SK-N-SH (cell line): ENCODE measurements around the gene RBBP5. TPM values are rescaled to one million over a fixed set of nuclear protein-coding genes. Genes with fewer than 3 reads are reported as not detected.

ENCODE experiments used
- CTCF ChIA-PET: fragments of 300-600, 350-600 bp; formaldehyde crosslinking; extraction: SDS; loops from one replicate; lab custom pipeline; 2021; lab: Yijun Ruan, JAX
- POLR2A ChIA-PET: fragments of 350-600 bp; sonication (Branson Sonifier 250); formaldehyde crosslinking; extraction: SDS; loops from one replicate; lab custom pipeline; 2020; ENCODE audit warnings: antibody characterized with exemption, inconsistent platforms; lab: Yijun Ruan, JAX
- DNase-seq: peaks from one replicate; pipeline ENCODE4 v3.0.0; 2012
- H2AFZ ChIP-seq: fragments of 200-600 bp; sonication (generic); 2 replicates; pipeline ENCODE4 v1.8.1; 2016; ENCODE audit warnings: antibody characterized with exemption, mild to moderate bottlenecking, low read depth
- H3F3A ChIP-seq: fragments of 200-600 bp; sonication (generic); replicated peaks from 2 replicates; pipeline ENCODE3; 2016; ENCODE audit warnings: antibody characterized with exemption, mild to moderate bottlenecking; ENCODE audit not compliant: insufficient read depth
- H3K27ac ChIP-seq, 2 experiments: fragments of 200-500 bp in 1 of 2; fragments of 200-600 bp in 1 of 2; sonication (Bioruptor generic) in 1 of 2; sonication (generic), shearing (Covaris generic) in 1 of 2; 2 replicates each; pipeline versions ENCODE4 v1.5.1 to v1.6.1; 2014 to 2016; ENCODE audit warnings: low read depth in 2 of 2, inconsistent platforms in 1 of 2, low read length in 1 of 2, mild to moderate bottlenecking in 1 of 2, mixed read lengths in 1 of 2
- H3K27me3 ChIP-seq: fragments of 200-600 bp; sonication (generic), shearing (Covaris generic); 2 replicates; pipeline ENCODE4 v1.6.1; 2016; ENCODE audit warnings: mixed run types; ENCODE audit not compliant: insufficient read depth
- H3K36me3 ChIP-seq, 2 experiments: fragments of 200-500 bp in 1 of 2; fragments of 200-600 bp in 1 of 2; sonication (Bioruptor generic) in 1 of 2; sonication (generic) in 1 of 2; replicated peaks in 1 of 2; 2 replicates each; pipeline versions ENCODE3 to v1.5.1; 2014 to 2016; ENCODE audit warnings: low read length in 1 of 2, mild to moderate bottlenecking in 1 of 2; ENCODE audit not compliant: insufficient read depth in 2 of 2, control insufficient read depth in 1 of 2
- H3K4me1 ChIP-seq, 2 experiments: fragments of 200-500 bp in 1 of 2; fragments of 200-600 bp in 1 of 2; sonication (Bioruptor generic) in 1 of 2; sonication (generic), shearing (Covaris generic) in 1 of 2; 2 replicates each; pipeline versions ENCODE4 v1.5.1 to v1.6.1; 2014 to 2016; ENCODE audit warnings: low read depth in 1 of 2, low read length in 1 of 2, mixed run types in 1 of 2; ENCODE audit not compliant: insufficient read depth in 2 of 2, control insufficient read depth in 1 of 2
- H3K4me2 ChIP-seq: fragments of 200-600 bp; sonication (generic), shearing (Covaris generic); 2 replicates; pipeline ENCODE4 v1.6.1; 2017; ENCODE audit warnings: mixed run types
- H3K4me3 ChIP-seq, 2 experiments: fragments of 200-500 bp in 1 of 2; fragments of 200-600 bp in 1 of 2; sonication (Bioruptor generic) in 1 of 2; sonication (generic), shearing (Covaris generic) in 1 of 2; 2 replicates each; pipeline versions ENCODE4 v1.5.1 to v1.8.1; 2014 to 2016; ENCODE audit warnings: low read depth in 2 of 2, inconsistent platforms in 1 of 2, low read length in 1 of 2, mild to moderate bottlenecking in 1 of 2, mixed read lengths in 1 of 2, moderate library complexity in 1 of 2
- H3K79me2 ChIP-seq: fragments of 200-600 bp; sonication (generic); 2 replicates; pipeline ENCODE4 v1.8.1; 2017; ENCODE audit warnings: mild to moderate bottlenecking; ENCODE audit not compliant: insufficient read depth
- H3K9ac ChIP-seq: fragments of 200-600 bp; sonication (generic); 2 replicates; pipeline ENCODE4 v1.6.1; 2017; ENCODE audit warnings: mixed run types
- H3K9me2 ChIP-seq: fragments of 200-600 bp; sonication (generic); 2 replicates; pipeline ENCODE4 v1.6.1; 2017; ENCODE audit warnings: mixed run types
- H3K9me3 ChIP-seq: fragments of 200-600 bp; sonication (generic); 2 replicates; pipeline ENCODE4 v1.6.1; 2017; ENCODE audit warnings: mixed run types, mild to moderate bottlenecking, moderate library complexity
- H4K20me1 ChIP-seq: fragments of 200-600 bp; sonication (generic); 2 replicates; pipeline ENCODE4 v1.6.1; 2017; ENCODE audit warnings: mild to moderate bottlenecking, mixed run types; ENCODE audit not compliant: insufficient read depth
- CTCF ChIP-seq: fragments of 200-600 bp; sonication (generic); IDR thresholded peaks from 2 replicates; pipeline ENCODE4 v1.6.1; 2017; ENCODE audit warnings: antibody characterized with exemption, mild to moderate bottlenecking, moderate library complexity
- ELF1 ChIP-seq: IDR thresholded peaks from 2 replicates; pipeline ENCODE4 v1.4.0; 2012
- EP300 ChIP-seq, 2 experiments: IDR thresholded peaks; 2 replicates each; pipeline versions ENCODE4 v1.4.0 to v1.6.1; 2012; ENCODE audit warnings: borderline replicate concordance in 1 of 2, low read depth in 1 of 2, low read length in 1 of 2
- EZH2phosphoT487 ChIP-seq: fragments of 200-600 bp; sonication (generic); IDR thresholded peaks from 2 replicates; pipeline ENCODE4 v1.6.1; 2017; ENCODE audit warnings: low read depth, mixed run types, mild to moderate bottlenecking, antibody characterized with exemption, moderate library complexity, borderline replicate concordance
- FOSL2 ChIP-seq: IDR thresholded peaks from 2 replicates; pipeline ENCODE4 v1.4.0; 2012; ENCODE audit warnings: low read depth, mild to moderate bottlenecking, moderate library complexity, borderline replicate concordance
- FOXJ3 ChIP-seq: sonication (generic); formaldehyde crosslinking; IDR thresholded peaks from 2 replicates; pipeline ENCODE4 v1.5.1; 2020; ENCODE audit warnings: mild to moderate bottlenecking, missing genetic modification reagents
- GABPA ChIP-seq: IDR thresholded peaks from 2 replicates; pipeline ENCODE4 v1.4.0; 2012; ENCODE audit warnings: low read depth, mild to moderate bottlenecking
- JUND ChIP-seq: IDR thresholded peaks from 2 replicates; pipeline ENCODE4 v1.4.0; 2012
- MAX ChIP-seq: IDR thresholded peaks from 2 replicates; pipeline ENCODE4 v1.4.0; 2012; ENCODE audit warnings: low read depth
- MEF2A ChIP-seq: IDR thresholded peaks from 2 replicates; pipeline ENCODE4 v1.4.0; 2012; ENCODE audit warnings: low read depth, borderline replicate concordance
- MXI1 ChIP-seq: IDR thresholded peaks from 2 replicates; pipeline ENCODE4 v1.6.1; 2012; ENCODE audit warnings: mild to moderate bottlenecking, low read depth, low read length, improper control_type of control experiment
- NRF1 ChIP-seq: IDR thresholded peaks from 2 replicates; pipeline ENCODE4 v1.6.1; 2012; ENCODE audit warnings: low read depth, mild to moderate bottlenecking, low read length
- POLR2AphosphoS5 ChIP-seq: IDR thresholded peaks from 2 replicates; pipeline ENCODE4 v1.6.1; 2012; ENCODE audit warnings: low read depth, low read length
- RAD21 ChIP-seq: IDR thresholded peaks from 2 replicates; pipeline ENCODE4 v1.6.1; 2012; ENCODE audit warnings: mild to moderate bottlenecking, low read length
- RXRA ChIP-seq: IDR thresholded peaks from 2 replicates; pipeline ENCODE4 v1.4.0; 2012; ENCODE audit warnings: low read depth, mild to moderate bottlenecking, borderline replicate concordance
- SIN3A ChIP-seq: IDR thresholded peaks from 2 replicates; pipeline ENCODE4 v1.6.1; 2012; ENCODE audit warnings: low read depth, mild to moderate bottlenecking, low read length, moderate library complexity, borderline replicate concordance
- SMC3 ChIP-seq: IDR thresholded peaks from 2 replicates; pipeline ENCODE4 v1.6.1; 2012; ENCODE audit warnings: low read depth, low read length, improper control_type of control experiment
- TAF1 ChIP-seq: IDR thresholded peaks from 2 replicates; pipeline ENCODE4 v1.6.1; 2012; ENCODE audit warnings: low read depth, mild to moderate bottlenecking, low read length, moderate library complexity, borderline replicate concordance
- TCF12 ChIP-seq: IDR thresholded peaks from 2 replicates; pipeline ENCODE4 v1.4.0; 2012
- TEAD4 ChIP-seq: IDR thresholded peaks from 2 replicates; pipeline ENCODE4 v1.4.0; 2012; ENCODE audit warnings: mild to moderate bottlenecking, borderline replicate concordance; ENCODE audit not compliant: insufficient read depth
- USF2 ChIP-seq: fragments of 150-350 bp; IDR thresholded peaks from 2 replicates; pipeline ENCODE4 v1.6.1; 2017; ENCODE audit warnings: antibody characterized with exemption, low read length, low read depth, borderline replicate concordance
- WGBS: methylation state at CpG from one replicate; pipeline ENCODE4 v1.1.6; 2017; ENCODE audit warnings: low lambda C conversion rate; 5-methylcytosine and 5-hydroxymethylcytosine counted together
- polyA plus RNA-seq, 3 experiments: library from polyadenylated mRNA; depleted of rRNA; stranded (reverse); fragments of >200 nt; gene quantifications; 2 replicates each; pipeline ENCODE4 v1.2.3, GENCODE V29; 2012

The RBBP5 gene
- polyA plus RNA-seq, 1 of the 3 experiments (the other 2 are of a cell fraction), result 5.7 TPM

GRCh38 chr1:205133287-205133686 is 11.5 kb upstream of the RBBP5 start:
- Histone ChIP-seq H2AFZ (no peak overlapping the region), H4K20me1 (no peaks in the 10 kb centered on the region), H3K27me3 (no peaks in the 10 kb centered on the region), H3F3A (peaks cover 3% of the 10 kb centered on the region), H3K9me3 (no peaks in the 10 kb centered on the region), H3K4me3 (no peak overlapping the region), H3K27ac (no peak overlapping the region), H3K9ac (no peak overlapping the region), H3K4me2 (no peak overlapping the region), H3K9me2 (no peaks in the 10 kb centered on the region), H3K4me1 (no peaks in the 10 kb centered on the region)
- ChIA-PET CTCF (interaction anchor here (1.4 to 1.5 kb wide), 2 partner anchors 8 to 12 kb away, joined by 4 to 6 read pairs; partner anchors contain the start of gene RBBP5), POLR2A (no interaction called here)
- DNase-seq, result no peak
- WGBS, result 39% methylated on average over 1 of the region's 1 CpG
- no peak for TF ChIP-seq SIN3A
- TF ChIP-seq POLR2AphosphoS5, result no peak
- no peak for TF ChIP-seq RAD21
- TF ChIP-seq, all 33 proteins: peak for 0
- Histone ChIP-seq H3K79me2 (no peaks in the 10 kb centered on the region), H3K36me3 (no peaks in the 10 kb centered on the region)

- H3K4me1 ChIP-seq, result no peaks in the 10 kb centered on the region
- TF ChIP-seq SMC3 (no peak), NRF1 (no peak), EZH2phosphoT487 (no peak), GABPA (no peak), USF2 (no peak), SIN3A (no peak), TAF1 (no peak), JUND (no peak), RXRA (no peak), TCF12 (no peak), TEAD4 (no peak), MXI1 (no peak), MEF2A (no peak), FOSL2 (no peak), MAX (no peak), CTCF (no peak), ELF1 (no peak), FOXJ3 (no peak), EP300 (IDR thresholded peaks at IDR 0.05; ENCODE audit: borderline replicate concordance in 1 of 2, low read depth in 1 of 2, low read length in 1 of 2) (no peak), RAD21 (no peak)
- TF ChIP-seq, all 33 proteins: peak for 0
- Histone ChIP-seq H3K4me3 (no peak overlapping the region), H3K27ac (no peak overlapping the region), H3K79me2 (no peaks in the 10 kb centered on the region), H3K9me2 (no peaks in the 10 kb centered on the region), H3K9me3 (no peaks in the 10 kb centered on the region), H3K9ac (no peak overlapping the region), H3K4me2 (no peak overlapping the region), H3K27me3 (no peaks in the 10 kb centered on the region), H4K20me1 (no peaks in the 10 kb centered on the region), H2AFZ (no peak overlapping the region), H3F3A (peaks cover 3% of the 10 kb centered on the region), H3K36me3 (no peaks in the 10 kb centered on the region)
- no peak for DNase-seq
- 65% methylated on average over 4 of the region's 4 CpGs for WGBS
- POLR2A ChIA-PET, result no interaction called here
- CTCF ChIA-PET, result interaction anchor here (3.8 kb wide), 1 partner anchor 12 kb away, joined by 22 read pairs; no protein-coding TSS in a partner anchor
Measured at GRCh38 chr1:205129447-205130029, 7.8 kb upstream of the RBBP5 start.
